Naive B cell (primary cell): ENCODE results near the gene CST9. TPM values are rescaled to one million over a fixed set of nuclear protein-coding genes. Genes with fewer than 3 reads are reported as not detected.
"Not testable (repeated sequence)": the region's sequence is repeated elsewhere in the genome, so short reads cannot be mapped to it uniquely, and the experiment has no call there.

Experiments
- ATAC-seq, 2 donors: fragments of 150-1000 bp; cut with Tn5 transposase; 2 replicates each; pipeline ENCODE4 v1.10.0; 2021; ENCODE audit warnings: low read depth in 2 of 2, mild to moderate bottlenecking in 2 of 2, moderate library complexity in 2 of 2
- DNase-seq: peaks from one replicate; pipeline ENCODE4 v3.0.0; 2022
- H3K27ac Mint-ChIP-seq, 6 donors: one replicate each; pipeline ENCODE4 v1.8.0; 2020 to 2022; ENCODE audit warnings: mild to moderate bottlenecking in 6 of 6, mixed read lengths in 6 of 6, moderate library complexity in 5 of 6, inconsistent platforms in 2 of 6
- H3K27me3 Mint-ChIP-seq, 3 donors: one replicate each; pipeline ENCODE4 v1.8.0; 2021 to 2022; ENCODE audit warnings: mixed read lengths in 3 of 3, mild to moderate bottlenecking in 1 of 3
- H3K36me3 Mint-ChIP-seq, 2 donors: one replicate each; pipeline ENCODE4 v1.8.0; 2020 to 2022; ENCODE audit warnings: mixed read lengths in 2 of 2, inconsistent platforms in 1 of 2, mild to moderate bottlenecking in 1 of 2
- H3K4me1 Mint-ChIP-seq, 3 donors: one replicate each; pipeline ENCODE4 v1.8.0; 2020 to 2022; ENCODE audit warnings: mixed read lengths in 3 of 3, inconsistent platforms in 1 of 3, mild to moderate bottlenecking in 1 of 3, moderate library complexity in 1 of 3
- H3K4me3 Mint-ChIP-seq, 8 donors: one replicate each; pipeline ENCODE4 v1.8.0; 2020 to 2022; ENCODE audit warnings: mild to moderate bottlenecking in 8 of 8, mixed read lengths in 8 of 8, moderate library complexity in 8 of 8, inconsistent platforms in 2 of 8
- H3K9me3 Mint-ChIP-seq, 7 donors: one replicate each; pipeline ENCODE4 v1.8.0; 2020 to 2022; ENCODE audit warnings: mixed read lengths in 7 of 7, mild to moderate bottlenecking in 5 of 7, inconsistent platforms in 2 of 7, moderate library complexity in 1 of 7
- polyA plus RNA-seq, 6 donors: library from polyadenylated mRNA; unstranded; fragments of 300-500 nt; fragmentation: Illumina TruSeq; gene quantifications; one replicate each; pipeline ENCODE4 v1.2.3, GENCODE V29; 2021; ENCODE audit warnings: low read depth in 6 of 6

CST9 gene
- polyA plus RNA-seq, 6 donors from 2014 or later: not detected

GRCh38 chr20:23624324-23624691 lies 18.6 kb upstream of the CST9 start:
- Mint-ChIP-seq H3K9me3 (no peaks in the 10 kb centered on the region), H3K27me3 (peaks cover 0 to 19% (median 8%) of the 10 kb centered on the region in 3 donors), H3K4me3 (no peak overlapping the region), H3K4me1 (peaks cover 0 to 5% (median 3%) of the 10 kb centered on the region in 3 donors), H3K36me3 (no peaks in the 10 kb centered on the region), H3K27ac (peak overlapping the region in 1 of 6 donors; percentile 52)
- DNase-seq: no peak
- no peak for ATAC-seq

GRCh38 chr20:23623666-23624323 lies 18.1 kb upstream of the CST9 start:
- Mint-ChIP-seq H3K9me3 (no peaks in the 10 kb centered on the region), H3K4me3 (no peak overlapping the region), H3K27me3 (peaks cover 0 to 19% (median 6%) of the 10 kb centered on the region in 3 donors), H3K27ac (no peak overlapping the region), H3K4me1 (peaks cover 0 to 5% (median 3%) of the 10 kb centered on the region in 3 donors), H3K36me3 (no peaks in the 10 kb centered on the region)
- no peak for ATAC-seq
- DNase-seq: no peak

- Mint-ChIP-seq H3K9me3 (peaks cover 0 to 2% (median 0%) of the 10 kb centered on the region in 7 donors), H3K4me3 (no peak overlapping the region), H3K27me3 (peaks cover 4 to 19% (median 12%) of the 10 kb centered on the region in 3 donors), H3K36me3 (no peaks in the 10 kb centered on the region), H3K27ac (no peak overlapping the region), H3K4me1 (peaks cover 0 to 5% (median 3%) of the 10 kb centered on the region in 3 donors)
- ATAC-seq (no peak), DNase-seq (no peak)
Measured at GRCh38 chr20:23622839-23623343, 17.2 kb upstream of the CST9 start.

- not testable (repeated sequence) for H3K4me1 Mint-ChIP-seq, H3K9me3 Mint-ChIP-seq, H3K36me3 Mint-ChIP-seq, H3K27ac Mint-ChIP-seq, DNase-seq, H3K4me3 Mint-ChIP-seq, ATAC-seq
- H3K27me3 Mint-ChIP-seq: peaks cover 4 to 19% (median 12%) of the 10 kb centered on the region in 3 donors
Measured at GRCh38 chr20:23622401-23622800, 16.7 kb upstream of the CST9 start.

- not testable (repeated sequence) for H3K36me3 Mint-ChIP-seq, ATAC-seq, H3K4me1 Mint-ChIP-seq, DNase-seq, H3K4me3 Mint-ChIP-seq, H3K27ac Mint-ChIP-seq, H3K9me3 Mint-ChIP-seq
- H3K27me3 Mint-ChIP-seq: peaks cover 4 to 19% (median 12%) of the 10 kb centered on the region in 3 donors
Measured at GRCh38 chr20:23620670-23621386, 15.1 kb upstream of the CST9 start.

GRCh38 chr20:23614163-23614562 lies 8.4 kb upstream of the CST9 start:
- Mint-ChIP-seq H3K4me1 (no peaks in the 10 kb centered on the region), H3K27me3 (peaks cover 0 to 12% (median 4%) of the 10 kb centered on the region in 3 donors)

GRCh38 chr20:23613676-23614075 lies 8.0 kb upstream of the CST9 start:
- H3K36me3 Mint-ChIP-seq: no peaks in the 10 kb centered on the region
- ATAC-seq (no peak), DNase-seq (no peak)
- no peak overlapping the region for H3K4me3 Mint-ChIP-seq
- peaks cover 0 to 4% (median 1%) of the 10 kb centered on the region in 7 donors for H3K9me3 Mint-ChIP-seq
- no peak overlapping the region for H3K27ac Mint-ChIP-seq
- peaks cover 0 to 8% (median 3%) of the 10 kb centered on the region in 3 donors for H3K27me3 Mint-ChIP-seq
- no peaks in the 10 kb centered on the region for H3K4me1 Mint-ChIP-seq

More at GRCh38 chr20:23614163-23614562, 8.4 kb upstream of the CST9 start:
- Mint-ChIP-seq H3K27ac (no peak overlapping the region), H3K4me3 (no peak overlapping the region), H3K36me3 (no peaks in the 10 kb centered on the region), H3K9me3 (peaks cover 0 to 4% (median 1%) of the 10 kb centered on the region in 7 donors)
- ATAC-seq (no peak), DNase-seq (no peak)

- no peak overlapping the region for H3K27ac Mint-ChIP-seq
Measured at GRCh38 chr20:23612396-23612795, 6.7 kb upstream of the CST9 start.

GRCh38 chr20:23609486-23610109 lies 3.9 kb upstream of the CST9 start:
- Mint-ChIP-seq H3K4me3 (no peak overlapping the region), H3K27ac (no peak overlapping the region), H3K27me3 (no peaks in the 10 kb centered on the region), H3K9me3 (peaks cover 0 to 2% (median 0%) of the 10 kb centered on the region in 7 donors), H3K36me3 (no peaks in the 10 kb centered on the region), H3K4me1 (no peaks in the 10 kb centered on the region)
- ATAC-seq (no peak), DNase-seq (no peak)

More at GRCh38 chr20:23612396-23612795, 6.7 kb upstream of the CST9 start:
- no peaks in the 10 kb centered on the region for H3K4me1 Mint-ChIP-seq
- no peak overlapping the region for H3K4me3 Mint-ChIP-seq
- no peaks in the 10 kb centered on the region for H3K27me3 Mint-ChIP-seq
- peaks cover 0 to 4% (median 0%) of the 10 kb centered on the region in 7 donors for H3K9me3 Mint-ChIP-seq
- H3K36me3 Mint-ChIP-seq: no peaks in the 10 kb centered on the region
- ATAC-seq (no peak), DNase-seq (no peak)

- H3K4me1 Mint-ChIP-seq: no peaks in the 10 kb centered on the region
- DNase-seq (no peak), ATAC-seq (no peak)
- H3K36me3 Mint-ChIP-seq: no peaks in the 10 kb centered on the region
- H3K9me3 Mint-ChIP-seq: peaks cover 0 to 2% (median 0%) of the 10 kb centered on the region in 7 donors
- peaks cover 0 to 4% (median 0%) of the 10 kb centered on the region in 3 donors for H3K27me3 Mint-ChIP-seq
- H3K4me3 Mint-ChIP-seq: peak overlapping the region in 1 of 8 donors; percentile 11
- peak overlapping the region in 1 of 6 donors; percentile 52 for H3K27ac Mint-ChIP-seq
Measured at GRCh38 chr20:23608251-23608846, 2.6 kb upstream of the CST9 start.

- Mint-ChIP-seq H3K27me3 (peaks cover 0 to 4% (median 0%) of the 10 kb centered on the region in 3 donors), H3K36me3 (no peaks in the 10 kb centered on the region), H3K9me3 (peaks cover 0 to 2% (median 0%) of the 10 kb centered on the region in 7 donors), H3K4me1 (no peaks in the 10 kb centered on the region), H3K4me3 (no peak overlapping the region), H3K27ac (no peak overlapping the region)
- no peak for ATAC-seq
- no peak for DNase-seq
Measured at GRCh38 chr20:23607497-23608245, 2.0 kb upstream of the CST9 start.

GRCh38 chr20:23606652-23607049 lies 934 bp upstream of the CST9 start:
- Mint-ChIP-seq H3K27me3 (peaks cover 0 to 4% (median 0%) of the 10 kb centered on the region in 3 donors), H3K4me3 (peak overlapping the region in 1 of 8 donors; percentile 63), H3K36me3 (no peaks in the 10 kb centered on the region), H3K4me1 (no peaks in the 10 kb centered on the region), H3K9me3 (peaks cover 0 to 2% (median 0%) of the 10 kb centered on the region in 7 donors), H3K27ac (no peak overlapping the region)
- ATAC-seq: peak; percentile 45 to 54
- peak; percentile 42 for DNase-seq
